Measurements from ENCODE around the gene WDR76.
A peak's percentile ranks its signal among the peaks of the same experiment; 100 is the strongest.
"Not testable (repeated sequence)": the region's sequence is repeated elsewhere in the genome, so short reads cannot be mapped to it uniquely, and the experiment has no call there.

The WDR76 gene

DNA sequence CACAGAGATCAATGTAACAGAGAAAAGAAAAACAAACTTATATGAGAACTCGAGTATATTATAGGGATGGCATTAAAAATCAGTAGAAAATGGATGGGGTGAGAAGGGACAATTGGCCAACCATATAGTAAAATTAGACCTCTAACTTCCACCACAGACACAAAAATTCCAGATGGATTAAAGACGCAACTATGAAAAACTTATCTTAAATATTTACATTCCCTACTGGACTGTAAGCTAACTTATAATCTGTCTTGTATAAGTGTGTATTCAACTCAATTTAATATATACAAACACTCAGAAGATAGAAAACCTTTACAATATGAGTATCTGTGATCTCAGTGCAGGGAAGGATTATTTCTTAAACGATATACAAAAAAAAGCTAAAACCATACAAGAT lies 5.3 kb upstream of the WDR76 start:
- DNase-seq (ENCODE audit: low read depth): no peak

DNA sequence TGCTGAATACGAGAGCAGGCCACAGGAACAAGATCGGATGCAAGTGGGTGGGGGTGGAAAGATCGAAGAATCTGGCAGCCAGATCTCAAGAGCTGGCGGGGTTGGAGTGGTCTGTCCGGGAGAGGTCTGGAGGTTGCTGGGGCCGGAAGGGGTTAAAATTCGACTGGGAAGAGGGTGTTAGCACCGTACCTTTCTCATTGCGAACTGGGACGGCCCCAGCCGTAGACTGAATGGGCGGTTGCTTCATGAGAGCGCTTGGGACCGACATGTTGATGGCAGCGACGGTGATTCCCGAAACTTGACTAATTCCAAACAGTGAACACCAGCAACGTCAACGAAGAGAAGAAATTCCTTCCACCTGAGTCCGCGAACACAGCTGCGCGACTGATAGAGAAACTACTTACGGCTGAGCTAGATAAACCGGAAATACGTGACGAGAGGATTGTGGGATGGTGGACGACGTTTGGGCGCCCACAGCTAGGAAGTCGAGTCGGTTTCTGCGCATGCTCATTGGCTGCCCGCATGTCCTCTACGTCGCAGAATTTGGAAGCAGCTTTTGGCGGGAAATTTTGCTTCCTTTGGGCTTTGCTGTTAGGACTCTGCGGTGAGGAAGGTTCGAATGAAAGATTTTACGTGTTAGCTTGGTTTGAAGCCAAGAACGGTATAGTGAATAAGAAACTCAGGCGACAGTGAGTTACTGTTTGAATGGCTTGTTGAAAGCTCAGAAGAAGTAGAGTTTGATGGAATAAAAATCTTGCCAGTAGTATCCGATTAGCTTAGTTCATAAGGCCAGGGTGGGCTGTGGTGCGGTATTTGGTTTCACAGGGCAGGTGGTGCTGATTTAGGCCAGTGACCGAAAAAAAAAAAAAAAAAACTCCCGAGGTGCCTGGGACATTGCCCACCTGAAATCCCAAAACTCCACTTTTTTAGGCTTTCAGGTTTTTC lies 2.2 kb upstream of the WDR76 start, which contains the start of gene MFAP1:
TSS of gene MFAP1 (minus strand) at position 389 of the 945 bp plus-strand sequence. CDS start at position 268, 121 bp downstream.
- DNase-seq (ENCODE audit: low read depth): peak; percentile 87

DNA sequence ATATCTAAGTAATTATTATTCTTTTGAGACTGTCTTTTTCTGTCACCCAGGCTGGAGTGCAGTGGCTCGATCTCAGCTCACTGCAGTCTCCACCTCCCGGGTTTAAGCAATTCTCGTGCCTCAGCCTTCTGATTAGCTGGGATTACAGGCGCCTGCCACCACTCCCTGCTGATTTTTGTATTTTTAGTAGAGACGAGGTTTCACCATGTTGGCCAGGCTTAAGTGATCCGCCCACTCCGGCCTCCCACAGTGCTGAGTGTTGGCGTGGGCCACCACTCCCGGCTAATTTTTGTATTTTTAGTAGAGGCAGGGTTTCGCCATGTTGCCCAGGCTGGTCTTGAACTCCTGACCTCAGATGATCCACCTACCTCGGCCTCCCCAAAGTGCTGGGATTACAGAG lies 1.5 kb upstream of the WDR76 start:
- not testable (repeated sequence) for DNase-seq (ENCODE audit: low read depth)

DNA sequence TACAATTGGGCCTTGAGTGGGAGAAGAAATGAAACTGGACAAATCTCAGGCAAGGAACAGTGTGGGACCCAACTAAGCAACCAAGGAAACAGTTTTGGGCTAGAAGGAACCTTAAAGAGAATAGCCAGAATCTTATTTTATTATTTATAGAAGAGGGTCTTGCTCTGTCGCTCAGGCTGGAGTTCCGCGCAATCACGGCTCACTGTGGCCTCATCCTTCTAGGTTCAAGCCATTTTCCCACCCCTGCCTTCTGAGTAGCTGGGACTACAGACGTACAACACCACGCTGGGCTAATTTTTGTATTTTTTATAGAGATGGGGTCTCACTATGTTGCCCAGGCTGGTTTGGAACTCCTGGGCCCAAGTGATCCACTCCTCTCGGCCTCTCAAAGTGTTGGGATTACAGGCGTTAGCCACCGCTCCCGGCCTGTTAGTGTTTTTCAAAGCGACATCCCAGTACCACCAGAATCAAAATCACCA lies 734 bp upstream of the WDR76 start:
- DNase-seq (ENCODE audit: low read depth): no peak

GRCh38 chr15:43828061-43828657 lies 1.4 kb downstream of the WDR76 start:
- DNase-seq (ENCODE audit: low read depth): no peak

DNA sequence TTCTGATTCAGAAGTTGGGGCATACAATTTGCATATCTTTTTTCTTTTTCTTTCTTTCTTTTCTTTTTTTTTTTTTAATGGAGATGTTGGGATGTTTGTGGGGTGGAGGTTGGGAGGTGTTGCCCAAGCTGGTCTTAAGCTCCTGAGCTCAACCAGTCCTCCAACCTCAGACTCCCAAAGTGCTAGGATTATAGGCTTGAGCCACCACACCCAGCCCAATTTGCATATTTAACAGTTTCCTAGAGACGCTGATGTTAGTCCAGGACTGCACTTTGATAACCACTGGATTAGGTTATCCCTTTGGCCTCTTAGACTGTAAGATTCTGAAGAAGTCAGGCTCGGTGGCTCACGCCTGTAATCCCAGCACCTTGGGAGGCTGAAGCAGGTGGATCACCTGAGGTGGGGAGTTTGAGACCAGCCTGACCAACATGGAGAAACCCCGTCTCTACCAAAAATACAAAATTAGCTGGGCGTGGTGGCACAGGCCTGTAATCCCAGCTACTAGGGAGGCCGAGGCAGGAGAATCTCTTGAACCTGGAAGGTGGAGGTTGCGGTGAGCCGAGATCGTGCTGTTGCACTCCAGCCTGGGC lies 3.2 kb downstream of the WDR76 start:
- not testable (repeated sequence) for DNase-seq (ENCODE audit: low read depth)

DNA sequence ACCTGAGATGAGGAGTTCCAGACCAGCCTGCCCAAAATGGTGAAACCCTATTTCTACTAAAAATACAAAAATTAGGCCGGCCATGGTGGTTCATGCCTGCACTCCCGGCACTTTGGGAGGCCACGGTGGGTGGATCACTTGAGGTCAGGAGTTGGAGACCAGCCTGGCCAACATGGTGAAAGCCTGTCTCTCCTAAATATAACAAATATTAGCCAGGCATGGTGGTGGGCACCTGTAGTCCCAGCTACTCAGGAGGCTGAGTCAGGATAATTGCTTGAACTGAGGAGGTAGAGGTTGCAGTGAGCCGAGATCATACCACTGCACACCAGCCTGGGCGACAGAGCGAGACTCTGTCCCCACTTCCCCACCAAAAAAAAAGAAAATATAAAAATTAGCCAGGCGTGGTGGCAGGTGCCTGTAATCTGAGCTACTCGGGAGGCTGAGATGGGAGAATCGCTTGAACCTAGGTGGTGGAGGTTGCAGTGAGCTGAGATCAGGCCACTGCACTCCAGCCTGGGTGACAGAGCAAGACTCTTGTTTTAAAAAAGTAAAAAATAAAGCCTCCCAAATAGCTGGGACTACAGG lies 4.0 kb downstream of the WDR76 start:
- DNase-seq (ENCODE audit: low read depth): not testable (repeated sequence)

DNA sequence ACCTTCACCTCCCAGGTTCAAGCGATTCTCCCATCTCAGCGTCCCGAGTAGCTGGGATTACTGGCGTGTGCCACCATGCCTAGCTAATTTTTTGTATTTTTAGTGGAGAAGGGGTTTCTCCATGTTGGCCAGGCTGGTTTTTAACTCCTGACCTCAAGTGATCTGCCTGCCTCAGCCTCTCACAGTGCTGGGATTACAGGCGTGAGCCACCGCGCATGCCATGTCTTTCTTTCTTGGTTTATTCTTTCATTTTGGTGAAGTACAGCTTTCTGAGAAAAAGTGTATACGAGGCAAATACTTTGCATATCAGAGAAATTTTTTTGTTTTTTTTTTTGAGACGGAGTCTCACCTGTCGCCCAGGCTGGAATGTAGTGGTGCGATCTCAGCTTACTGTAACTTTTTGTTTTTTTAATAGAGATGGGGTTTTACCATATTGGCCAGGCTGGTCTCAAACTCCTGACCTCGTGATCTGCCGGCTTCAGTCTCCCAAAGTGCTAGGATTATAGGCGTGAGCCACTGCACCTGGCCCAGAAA lies 4.8 kb downstream of the WDR76 start:
- DNase-seq (ENCODE audit: low read depth): not testable (repeated sequence)

DNA sequence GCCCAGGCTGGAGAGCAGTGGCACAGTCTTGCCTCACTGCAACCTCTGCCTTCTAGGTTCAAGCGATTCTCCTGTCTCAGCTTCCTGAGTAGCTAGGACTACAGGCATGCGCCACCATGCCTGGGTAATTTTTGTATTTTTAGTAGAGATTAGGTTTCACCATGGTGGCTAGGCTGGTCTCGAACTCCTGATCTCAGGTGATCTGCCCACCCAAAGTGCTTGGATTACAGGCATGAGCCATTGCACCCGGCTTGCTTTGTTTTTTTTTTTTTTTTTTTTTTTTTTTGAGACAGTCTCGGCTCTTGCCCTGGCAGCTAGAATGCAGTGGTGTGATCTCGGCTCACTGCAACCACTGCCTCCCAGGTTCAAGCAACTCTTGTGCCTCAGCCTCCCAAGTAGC lies 5.7 kb downstream of the WDR76 start:
- not testable (repeated sequence) for DNase-seq (ENCODE audit: low read depth)

- DNase-seq (ENCODE audit: low read depth): no peak
Measured at GRCh38 chr15:43845421-43845820, 18.6 kb downstream of the WDR76 start.

- no peak for DNase-seq (ENCODE audit: low read depth)
Measured at GRCh38 chr15:43851251-43851650, 24.4 kb downstream of the WDR76 start.

DNA sequence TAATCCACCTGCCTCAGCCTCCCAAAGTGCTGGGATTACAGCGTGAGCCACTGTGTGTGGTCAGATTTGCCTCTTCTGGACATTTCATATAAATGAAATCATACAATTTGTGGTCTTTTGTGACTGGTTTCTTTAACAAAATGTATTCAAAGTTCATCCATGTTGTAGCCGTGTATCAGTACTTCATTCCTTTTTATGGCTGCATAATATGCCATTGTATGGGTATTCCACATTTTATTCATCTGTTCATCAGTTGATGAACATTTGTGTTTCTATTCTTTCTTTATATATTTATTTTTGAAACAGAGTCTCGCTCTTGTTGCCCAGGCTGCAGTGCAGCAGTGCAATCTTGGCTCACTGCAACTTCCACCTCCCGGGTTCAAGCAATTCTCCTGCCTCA lies 25.8 kb downstream of the WDR76 start:
- DNase-seq (ENCODE audit: low read depth): no peak

- no peak for DNase-seq (ENCODE audit: low read depth)
Measured at GRCh38 chr15:43854801-43855200, 28.0 kb downstream of the WDR76 start.

DNA sequence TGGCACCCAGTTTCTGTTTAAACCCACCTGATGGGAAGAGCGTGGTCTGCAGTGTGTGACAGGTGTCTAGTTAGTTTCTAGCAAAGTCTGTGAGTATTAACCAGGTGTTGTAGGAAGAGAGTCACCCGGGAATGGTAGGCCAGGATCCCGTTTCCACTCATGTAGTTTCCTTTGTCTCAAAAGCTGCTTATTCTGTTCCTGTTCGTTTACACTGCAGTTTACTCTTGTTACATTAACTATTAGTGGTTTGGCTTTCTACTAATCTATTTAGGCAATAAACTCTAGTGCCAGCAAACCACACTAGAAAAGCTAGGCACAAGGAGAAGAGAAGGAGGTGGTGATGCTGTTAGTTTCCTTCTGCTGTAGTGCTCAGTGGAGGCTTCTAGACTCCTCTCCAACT lies 32.7 kb downstream of the WDR76 start:
- no peak for DNase-seq (ENCODE audit: low read depth)

- DNase-seq (ENCODE audit: low read depth): not testable (repeated sequence)
Measured at GRCh38 chr15:43866636-43867035, 39.8 kb downstream of the WDR76 start.

GRCh38 chr15:43867096-43867495 lies 40.3 kb downstream of the WDR76 start:
- DNase-seq (ENCODE audit: low read depth): no peak

DNA sequence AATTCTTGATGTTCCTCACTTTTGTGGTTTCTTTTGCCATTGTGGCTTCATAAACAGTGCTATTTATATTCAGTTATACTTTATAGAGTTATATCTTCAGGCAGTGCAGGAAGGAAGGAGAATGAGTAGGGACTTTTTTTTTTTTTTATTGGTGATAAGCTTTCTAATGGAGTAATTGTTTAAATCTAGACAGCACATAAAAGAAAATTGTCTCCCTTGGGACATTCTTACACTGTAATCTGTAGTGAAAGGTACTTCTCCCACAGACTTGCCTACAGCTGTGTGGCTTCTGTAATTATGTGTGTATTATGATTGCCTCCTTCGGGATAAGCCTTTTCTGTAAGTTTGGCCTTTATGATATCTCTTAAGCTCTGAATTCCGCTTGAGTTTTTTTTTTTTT lies 41.6 kb downstream of the WDR76 start:
- DNase-seq (ENCODE audit: low read depth): no peak

DNA sequence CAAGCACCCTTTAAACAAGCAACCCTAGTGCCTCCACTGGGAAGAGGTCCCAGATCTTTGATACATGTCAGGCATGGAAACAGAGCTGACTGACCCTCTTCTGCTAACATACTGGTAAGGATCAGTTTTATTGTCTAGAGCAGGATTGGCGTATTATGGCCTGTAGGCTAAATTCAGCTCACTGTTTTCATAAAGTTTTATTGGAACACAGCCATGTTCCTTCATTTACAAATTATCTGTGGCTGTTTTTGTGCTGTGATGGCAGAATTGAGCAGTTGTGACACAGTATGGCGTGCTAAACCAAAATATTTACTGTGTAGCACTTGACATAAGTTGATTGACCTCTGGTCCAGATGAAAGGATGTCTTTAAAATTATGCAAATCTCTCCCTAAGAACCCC lies 45.0 kb downstream of the WDR76 start:
- DNase-seq (ENCODE audit: low read depth): no peak

DNA sequence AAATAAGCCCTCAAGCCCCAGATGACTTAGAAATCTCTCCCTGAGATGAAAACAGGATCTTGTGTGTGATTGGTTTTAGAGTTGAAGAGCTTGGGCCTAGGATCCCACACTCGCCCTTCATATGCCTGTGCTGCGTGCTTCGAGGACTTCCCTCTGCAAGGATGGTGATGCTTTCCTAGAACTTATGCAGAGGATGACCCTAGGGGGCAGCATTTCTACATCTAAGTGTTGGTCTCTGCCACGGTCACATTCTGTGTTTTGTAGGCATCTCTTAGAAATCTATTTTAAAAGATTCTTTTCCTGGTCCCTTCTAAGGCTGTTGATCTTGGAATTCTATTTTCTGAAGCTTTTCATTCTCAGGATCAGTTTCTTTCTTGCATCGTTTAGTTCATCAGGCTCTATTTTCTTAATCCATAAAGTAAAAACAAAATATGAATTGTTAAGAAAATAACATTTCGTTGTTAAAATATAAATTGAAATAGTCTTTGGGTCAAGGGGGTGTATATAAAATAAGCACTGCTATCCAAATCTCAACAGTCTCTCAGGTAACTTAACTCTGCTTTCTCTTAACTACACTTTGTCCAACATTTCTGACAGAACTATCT lies 45.7 kb downstream of the WDR76 start:
- peak; percentile 33 for DNase-seq (ENCODE audit: low read depth)

DNA sequence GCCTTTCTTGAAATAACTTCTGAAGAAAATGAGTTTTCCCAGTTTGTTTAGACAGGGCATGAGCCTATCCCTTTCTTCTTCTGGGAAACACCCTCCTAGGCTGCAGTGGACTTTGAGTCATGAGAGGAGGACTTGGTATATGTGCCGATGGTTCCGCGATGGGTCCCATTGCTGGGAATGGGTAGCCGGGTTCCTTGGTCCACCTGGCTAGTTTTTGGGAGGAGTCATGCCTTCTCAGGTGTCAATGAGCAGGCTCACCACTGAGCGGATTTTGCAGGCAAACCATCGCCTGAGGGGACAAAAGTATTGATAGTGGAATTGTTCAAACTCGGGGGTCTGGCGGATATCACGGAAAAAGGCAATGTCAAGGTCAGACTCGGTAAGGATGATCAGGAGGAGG lies 46.8 kb downstream of the WDR76 start:
- no peak for DNase-seq (ENCODE audit: low read depth)

DNA sequence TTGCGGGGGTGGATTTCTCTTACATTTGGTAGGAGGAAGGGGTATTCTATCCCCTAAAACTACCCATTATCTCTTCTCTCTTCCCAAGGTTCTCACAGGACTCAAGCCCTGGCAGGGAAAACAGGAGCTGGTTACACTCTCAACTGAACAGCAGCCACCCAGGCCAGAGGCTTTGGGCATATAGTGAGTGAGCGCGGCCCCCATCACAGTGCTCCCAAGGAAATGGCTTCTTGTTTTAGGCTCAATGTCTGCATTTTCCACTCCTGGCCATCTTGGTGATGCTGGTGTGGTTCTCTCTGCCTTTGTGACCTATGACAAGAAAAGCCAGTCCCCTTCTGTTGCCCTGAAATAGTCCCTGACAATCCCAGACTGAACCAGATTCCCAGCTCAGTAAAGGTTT lies 50.1 kb downstream of the WDR76 start:
- DNase-seq (ENCODE audit: low read depth): no peak

GRCh38 chr15:43877371-43877770 lies 50.6 kb downstream of the WDR76 start:
- DNase-seq (ENCODE audit: low read depth): no peak

Data from CMK (cell line).